HG03432 (cell line): ENCODE data around the gene PML.
"Not testable (repeated sequence)": the region's sequence is repeated elsewhere in the genome, so short reads cannot be mapped to it uniquely, and the experiment has no call there.

Experiments
- ATAC-seq: cut with Tn5 transposase; IDR thresholded peaks from one replicate; pipeline ENCODE4 v1.9.1; 2021; ENCODE audit warnings: mild to moderate bottlenecking, moderate library complexity; ENCODE audit not compliant: unreplicated experiment

PML gene

GRCh38 chr15:74037171-74038117, 42.9 kb downstream of the PML start:
- no peak for ATAC-seq

DNA sequence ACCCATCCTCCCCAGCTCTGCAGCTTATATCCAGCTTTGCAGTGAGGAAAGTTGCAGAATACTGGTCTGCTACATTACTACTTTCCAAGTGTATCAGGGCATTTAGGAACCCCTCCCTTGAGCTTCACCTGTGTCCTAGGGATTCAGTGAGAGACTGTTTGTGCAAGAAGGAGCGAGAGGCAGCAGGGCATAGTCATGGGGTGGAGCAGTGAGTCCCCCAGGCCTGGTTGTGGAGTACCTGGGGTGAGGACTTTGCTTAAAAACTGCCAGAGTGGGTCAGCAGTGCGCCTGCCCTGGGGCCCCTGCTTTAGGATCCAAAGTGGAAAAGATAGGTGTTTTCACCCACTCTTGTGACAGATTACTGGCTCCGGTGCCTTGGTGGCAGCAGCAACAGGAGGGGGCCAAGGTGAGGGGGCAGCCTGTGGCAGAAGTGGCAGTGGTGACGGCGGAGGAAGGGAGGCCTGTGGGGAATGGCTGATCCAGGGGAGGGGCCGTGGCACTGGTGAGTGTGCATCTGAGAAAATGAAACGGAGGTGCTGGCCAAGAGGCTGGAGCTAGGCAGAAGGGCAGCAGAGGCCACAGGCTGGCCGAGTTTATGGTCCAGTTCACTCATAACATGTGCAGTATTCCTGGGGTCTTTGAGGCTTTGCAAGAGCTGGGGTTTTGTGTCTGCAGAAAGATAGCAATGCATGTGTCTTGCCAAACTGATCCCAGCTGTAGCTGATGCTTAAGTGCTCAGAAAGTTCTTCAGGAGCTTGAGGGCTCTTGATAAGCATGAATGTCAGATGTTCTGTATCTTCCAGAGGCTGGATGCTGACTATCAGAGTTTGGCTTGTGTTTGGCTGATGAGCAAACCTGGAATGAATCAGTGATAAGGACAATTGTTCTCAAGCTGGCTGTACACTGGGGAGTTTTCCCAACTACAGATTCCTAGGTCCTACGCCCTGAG, 44.5 kb downstream of the PML start:
- no peak for ATAC-seq

- no peak for ATAC-seq
Measured at GRCh38 chr15:74039656-74040010, 45.1 kb downstream of the PML start.

DNA sequence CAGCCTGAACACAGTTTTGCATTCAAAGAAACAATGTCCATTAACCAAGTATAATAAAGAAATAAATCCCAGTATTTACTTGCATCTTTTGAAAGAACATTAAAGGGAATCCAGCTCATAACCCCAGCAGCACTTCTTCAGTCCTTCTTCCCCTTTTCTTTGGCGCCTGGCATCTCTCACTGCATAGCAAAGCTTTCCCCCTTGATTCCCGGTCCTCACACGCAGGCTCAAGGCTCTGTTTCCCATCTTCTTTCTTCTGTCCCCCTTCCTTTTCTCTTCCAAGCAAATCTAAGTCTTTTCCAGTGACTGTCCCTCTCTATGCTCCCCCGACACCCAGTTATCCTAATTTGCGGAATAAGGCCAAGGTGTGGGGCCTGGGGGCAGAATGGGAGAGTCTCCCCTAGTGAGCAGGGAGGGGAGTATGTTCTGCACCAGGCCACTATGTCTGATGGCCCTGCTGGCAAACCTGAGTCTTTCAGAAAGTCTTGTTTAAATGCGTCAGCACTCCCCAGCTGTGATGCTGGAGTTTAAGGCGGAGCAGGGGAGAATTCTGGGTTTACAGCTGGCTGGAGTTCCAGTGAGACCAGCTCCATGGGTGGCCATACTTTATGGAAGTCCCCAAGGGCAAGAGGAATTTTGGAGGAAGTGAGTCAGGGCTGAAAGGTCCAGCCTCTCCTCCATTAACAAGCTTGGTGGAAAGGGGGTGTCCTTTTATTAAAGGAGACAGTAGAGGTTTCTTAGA, 45.8 kb downstream of the PML start:
- no peak for ATAC-seq

DNA sequence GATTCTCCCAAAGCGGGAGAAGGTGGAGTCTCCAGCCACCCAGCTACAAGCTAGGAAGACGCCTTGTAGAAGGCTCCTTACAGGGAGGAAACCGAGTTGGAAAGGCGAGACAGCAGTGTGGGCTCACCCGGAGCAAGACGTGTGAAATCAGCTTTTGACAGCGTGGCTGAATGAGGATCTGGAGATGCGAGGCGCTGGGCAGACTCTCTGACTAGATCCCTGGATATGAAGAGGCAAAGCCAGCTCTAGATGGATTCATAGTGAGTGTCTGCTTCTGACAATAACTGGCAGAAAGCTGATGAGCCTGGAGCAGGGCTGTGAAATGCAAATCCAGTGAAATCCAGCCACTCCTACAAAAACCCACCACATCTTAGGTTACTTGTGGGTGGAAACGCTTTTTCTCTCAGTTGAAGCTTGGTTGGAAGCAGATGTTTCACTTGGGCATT, 46.8 kb downstream of the PML start:
- no peak for ATAC-seq

DNA sequence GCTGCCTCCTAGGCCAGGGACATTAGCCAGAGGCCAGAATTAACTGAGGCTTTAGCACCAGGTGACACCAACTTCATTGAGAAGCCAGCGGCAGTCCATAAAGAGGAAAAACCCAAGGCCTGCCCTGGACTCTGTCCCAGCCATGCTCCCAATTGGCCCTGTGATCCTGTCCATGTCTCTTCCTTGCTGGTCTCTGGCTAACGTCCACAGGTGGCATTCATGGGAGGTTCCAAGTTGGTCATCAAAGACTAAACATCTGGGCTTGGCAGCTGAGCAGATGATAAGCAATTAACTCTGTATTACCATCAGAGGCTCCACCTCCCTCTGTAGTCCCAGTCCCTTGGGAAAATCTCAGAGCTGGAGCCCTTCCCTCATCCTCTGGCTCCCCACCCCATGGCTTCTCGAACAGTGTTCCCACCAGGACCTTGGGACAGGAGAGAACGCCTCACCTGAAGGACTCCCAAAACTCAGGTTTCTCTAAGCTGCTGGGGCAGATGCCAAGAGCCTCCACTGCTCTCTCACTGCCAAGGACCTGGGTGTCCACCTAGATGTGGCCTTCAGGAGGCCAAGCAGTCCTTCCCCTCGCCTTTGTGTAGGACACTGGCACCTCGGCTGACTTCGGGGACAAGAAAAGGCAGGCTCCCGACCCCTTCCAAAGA, 47.4 kb downstream of the PML start:
- no peak for ATAC-seq

DNA sequence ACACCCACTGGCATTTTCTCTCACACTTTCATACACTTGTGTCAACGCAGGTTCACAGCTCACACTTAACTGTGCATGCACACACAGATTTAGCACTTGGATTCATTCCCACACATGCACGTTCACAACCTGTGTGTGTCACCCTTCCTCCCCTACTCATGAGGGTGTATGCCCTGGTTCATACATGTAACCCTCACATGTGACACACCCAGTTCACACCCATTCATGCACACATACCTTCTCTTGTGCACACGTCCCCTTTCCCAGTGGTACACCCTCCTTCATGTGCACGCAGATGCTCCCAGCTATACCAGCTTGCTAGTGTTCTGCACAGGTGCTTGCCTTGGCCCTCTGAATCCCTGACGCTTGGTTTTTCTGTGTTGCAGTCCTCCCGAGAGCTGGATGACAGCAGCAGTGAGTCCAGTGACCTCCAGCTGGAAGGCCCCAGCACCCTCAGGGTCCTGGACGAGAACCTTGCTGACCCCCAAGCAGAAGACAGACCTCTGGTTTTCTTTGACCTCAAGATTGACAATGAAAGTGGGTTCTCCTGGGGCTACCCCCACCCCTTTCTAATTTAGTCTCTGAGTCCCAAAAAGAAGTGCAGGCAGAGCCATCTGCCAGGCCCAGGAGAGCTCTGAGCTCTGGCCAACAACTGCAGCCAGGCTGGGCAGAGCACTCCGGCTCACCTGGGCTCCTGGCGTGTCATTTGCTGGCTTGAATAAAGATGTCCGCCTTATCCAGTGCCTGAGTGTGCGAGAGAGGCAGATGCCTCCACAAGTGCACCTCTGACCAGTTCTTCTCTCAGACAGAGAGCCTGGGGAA, 48.3 kb downstream of the PML start:
- no peak for ATAC-seq

DNA sequence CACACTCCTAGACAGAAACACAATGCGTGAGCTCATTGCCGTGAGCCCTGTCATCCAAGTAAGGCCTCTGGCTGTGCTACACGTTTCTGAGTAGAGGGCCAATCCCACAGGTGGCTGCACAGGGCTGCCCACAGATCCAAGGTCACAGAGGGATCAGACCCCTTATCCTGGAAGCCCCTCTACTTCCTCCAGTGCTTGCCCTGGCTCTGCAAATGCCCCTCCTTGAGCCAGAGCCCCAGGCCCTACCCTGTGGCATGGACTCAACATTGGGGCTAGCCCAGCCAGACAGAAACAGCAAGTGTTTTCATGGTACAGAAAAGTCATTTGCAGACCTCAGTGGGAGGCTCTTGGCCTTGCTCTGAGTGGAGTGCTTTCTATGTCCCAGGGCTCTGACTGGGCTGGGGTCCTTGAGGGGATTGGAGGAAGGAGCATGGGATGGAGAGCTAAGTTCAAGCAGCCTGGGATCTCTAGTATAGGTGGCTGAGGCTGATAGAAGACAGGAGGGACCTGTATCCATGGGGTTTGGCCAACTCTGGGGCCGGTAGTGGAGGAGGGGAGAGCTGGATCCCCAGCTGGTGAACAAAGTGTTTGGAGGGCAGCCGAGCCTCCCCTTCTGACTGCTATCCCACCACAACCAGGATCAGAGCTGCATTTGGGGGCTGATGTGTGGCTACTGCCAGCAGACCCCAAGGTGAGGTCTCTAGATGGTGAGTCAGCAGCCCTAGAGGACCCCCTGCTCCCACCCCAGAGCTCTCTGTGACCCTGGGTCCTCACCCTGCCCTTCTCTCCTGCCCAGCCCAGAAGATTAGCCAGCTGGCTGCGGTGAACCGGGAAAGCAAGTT, 49.1 kb downstream of the PML start:
- no peak for ATAC-seq

GRCh38 chr15:74044267-74045110, 50.0 kb downstream of the PML start:
- no peak for ATAC-seq

- no peak for ATAC-seq
Measured at GRCh38 chr15:74045184-74045583, 50.7 kb downstream of the PML start.

DNA sequence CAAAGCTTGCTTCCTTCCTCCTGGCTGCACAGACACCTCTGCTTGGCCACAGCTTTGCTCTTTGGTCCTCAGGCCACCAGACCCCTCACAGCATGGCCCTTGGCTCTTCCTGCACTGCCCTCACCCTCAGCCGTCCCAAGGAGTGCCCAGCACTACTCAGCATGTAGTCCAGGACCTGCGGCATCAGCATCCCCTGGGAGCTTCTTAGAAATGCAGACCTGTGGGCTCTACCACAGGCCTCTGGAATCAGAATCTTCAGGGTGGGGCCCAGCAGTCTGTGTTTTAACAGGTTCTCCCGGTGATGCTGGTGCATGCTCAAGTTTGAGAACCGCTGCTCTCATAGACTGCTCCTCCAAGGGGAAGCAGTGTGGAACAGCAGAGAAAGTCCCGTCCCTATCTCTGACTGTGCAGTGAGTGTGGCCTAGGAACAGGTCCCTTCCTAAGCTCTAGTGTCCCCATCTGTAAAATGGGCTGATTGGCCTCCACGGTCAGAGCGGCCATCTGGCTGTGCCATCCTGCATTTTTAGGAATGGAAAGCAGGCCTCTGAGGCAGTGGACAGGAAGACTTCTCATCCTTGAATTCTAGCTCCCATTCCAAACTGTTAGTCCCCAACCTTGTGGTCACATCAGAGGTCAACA, 51.2 kb downstream of the PML start:
- no peak for ATAC-seq

DNA sequence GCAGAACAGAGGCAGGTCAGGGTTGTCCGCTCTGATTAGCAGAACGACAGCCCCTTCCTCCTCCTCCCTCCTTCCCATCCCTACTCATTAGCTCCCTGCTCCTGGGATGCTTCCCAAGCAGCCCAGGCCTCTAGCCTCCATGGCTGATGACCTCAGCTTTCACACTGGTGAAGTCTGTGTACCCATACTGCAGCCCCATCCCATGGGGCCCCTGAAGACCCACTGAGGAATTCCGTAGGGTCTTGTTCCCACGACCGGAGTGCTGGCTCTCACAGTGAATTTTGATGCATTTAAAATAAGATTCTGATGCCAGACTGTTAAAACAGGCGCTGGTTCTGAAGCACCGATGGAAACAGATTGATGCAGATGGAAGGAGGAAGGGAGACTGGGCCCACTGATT, 51.8 kb downstream of the PML start:
- no peak for ATAC-seq

DNA sequence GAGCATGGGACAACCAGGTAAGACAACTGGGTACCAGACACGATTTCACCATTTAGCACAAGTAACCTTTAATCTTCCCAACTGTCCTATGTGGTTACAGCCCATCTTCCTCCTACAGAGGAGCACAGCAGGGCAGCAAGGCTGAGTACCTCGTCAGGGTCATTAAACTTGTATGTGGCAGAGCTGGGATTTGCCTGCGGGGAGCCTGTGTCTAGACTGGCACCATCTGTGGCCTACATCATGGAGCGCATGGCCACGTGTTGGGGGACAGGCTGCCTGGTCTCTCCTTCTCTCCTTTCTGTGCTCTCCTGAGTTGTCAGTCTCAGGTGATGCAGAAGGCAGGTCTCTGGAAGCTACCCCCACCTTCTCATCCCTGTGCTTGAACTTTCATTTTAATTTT, 55.6 kb downstream of the PML start:
- ATAC-seq, result no peak

DNA sequence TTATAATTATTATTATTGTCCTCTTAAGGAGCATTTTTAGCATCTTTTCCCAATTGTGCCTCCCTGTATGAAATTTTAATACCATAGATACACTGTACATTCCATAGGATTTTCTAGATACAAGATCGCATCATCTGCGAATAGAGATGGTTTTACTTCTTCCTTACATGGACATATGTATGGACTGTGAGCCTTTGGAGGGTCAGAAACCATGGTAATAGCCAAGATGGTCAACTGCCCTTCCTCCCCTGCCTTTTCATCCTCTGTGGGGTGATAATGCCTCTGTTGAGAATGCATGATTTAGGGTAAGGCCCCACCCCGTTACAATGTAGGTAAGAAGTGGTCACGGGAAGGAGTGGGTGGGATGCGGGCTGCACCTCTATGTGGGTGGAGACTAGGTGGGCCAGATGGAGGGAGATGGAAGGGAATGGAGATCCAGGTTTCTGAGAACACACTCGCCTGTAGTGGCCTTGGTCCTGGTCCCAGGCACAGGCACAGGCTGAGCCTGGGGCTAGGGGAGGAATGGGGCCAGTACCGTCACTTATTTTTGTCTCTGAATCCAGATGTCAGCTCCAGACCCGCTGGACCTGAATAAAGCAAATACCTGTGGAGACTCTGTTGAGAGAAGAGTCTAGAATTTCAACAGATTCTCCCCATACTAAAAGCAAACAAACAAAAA, 56.2 kb downstream of the PML start:
- ATAC-seq, result no peak

DNA sequence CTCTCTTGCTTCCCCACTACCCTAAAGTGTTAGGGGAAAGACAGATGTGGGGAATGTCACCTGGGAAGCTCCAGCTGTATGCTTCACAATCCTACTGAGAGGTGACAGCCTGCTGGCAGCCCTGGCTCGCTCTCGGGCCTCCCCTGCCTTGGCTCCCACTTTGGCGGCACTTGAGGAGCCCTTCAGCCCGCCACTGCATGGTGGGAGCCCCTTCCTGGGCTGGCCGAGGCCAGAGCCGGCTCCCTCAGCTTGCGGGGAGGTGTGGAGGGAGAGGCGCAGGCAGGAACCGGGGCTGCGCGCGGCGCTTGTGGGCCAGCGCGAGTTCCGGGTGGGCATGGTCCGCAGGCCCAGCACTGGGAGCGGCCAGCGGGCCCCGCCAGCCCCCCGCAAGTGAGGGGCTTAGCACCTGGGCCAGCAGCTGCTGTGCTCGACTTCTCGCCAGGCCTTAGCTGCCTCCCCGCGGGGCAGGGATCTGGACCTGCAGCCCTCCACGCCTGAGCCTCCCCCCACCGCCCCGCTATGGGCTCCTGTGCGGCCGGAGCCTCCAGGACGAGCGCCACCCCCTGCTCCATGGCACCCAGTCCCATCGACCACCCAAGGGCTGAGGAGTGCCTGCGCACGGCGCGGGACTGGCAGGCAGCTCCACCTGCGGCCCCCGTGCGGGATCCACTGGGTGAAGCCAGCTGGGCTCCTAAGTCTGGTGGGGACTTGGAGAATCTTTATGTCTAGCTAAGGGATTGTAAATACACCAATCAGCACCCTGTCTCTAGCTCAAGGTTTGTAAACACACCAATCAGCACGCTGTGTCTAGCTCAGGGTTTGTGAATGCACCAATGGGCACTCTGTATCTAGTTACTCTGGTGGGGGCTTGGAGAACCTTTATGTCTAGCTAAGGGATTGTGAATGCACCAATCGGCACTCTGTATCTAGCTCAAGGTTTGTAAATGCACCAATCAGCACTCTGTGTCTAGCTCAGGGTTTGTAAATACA, 58.0 kb downstream of the PML start:
- not testable (repeated sequence) for ATAC-seq

DNA sequence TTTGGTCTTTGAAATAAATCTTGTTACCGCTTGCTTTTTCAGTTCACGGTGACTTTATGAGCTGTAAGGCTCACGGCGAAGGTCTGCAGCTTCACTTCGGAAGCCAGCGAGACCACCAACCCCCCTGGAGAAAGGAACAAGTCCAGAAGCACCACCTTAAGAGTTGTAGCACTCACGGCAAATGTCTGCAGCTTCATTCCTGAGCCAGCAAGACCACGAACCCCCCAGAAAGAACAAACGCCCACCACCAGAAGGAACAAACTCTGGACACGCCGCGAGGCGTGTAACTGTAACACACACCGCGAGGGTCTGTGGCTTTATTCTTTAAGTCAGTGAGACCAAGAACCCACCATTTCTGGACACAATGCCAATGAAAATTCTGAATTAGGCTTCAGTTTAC, 59.0 kb downstream of the PML start:
- ATAC-seq, result no peak
